Inferior parietal cortex (tissue), 1 donor: ENCODE results near the gene KIF6.

Experiments
- DNase-seq: peaks from one replicate; pipeline ENCODE4 v3.0.0-alpha.2; 2016; ENCODE audit errors: extremely low spot score

KIF6 gene

GRCh38 chr6:39381550-39382140 is 343.6 kb downstream of the KIF6 start:
- DNase-seq: no peak

GRCh38 chr6:39380837-39381549 is 344.2 kb downstream of the KIF6 start:
- DNase-seq: no peak

GRCh38 chr6:39378960-39379425 is 346.2 kb downstream of the KIF6 start:
- DNase-seq: no peak

GRCh38 chr6:39378175-39378959 is 346.8 kb downstream of the KIF6 start:
- no peak for DNase-seq

GRCh38 chr6:39377539-39377950 is 347.7 kb downstream of the KIF6 start:
- peak; percentile 91 for DNase-seq

GRCh38 chr6:39375405-39375804 is 349.8 kb downstream of the KIF6 start:
- DNase-seq: no peak

GRCh38 chr6:39370390-39370789 is 354.8 kb downstream of the KIF6 start:
- DNase-seq: no peak

- DNase-seq: no peak
Observed at GRCh38 chr6:39369987-39370386, 355.2 kb downstream of the KIF6 start.

GRCh38 chr6:39367700-39368099 is 357.5 kb downstream of the KIF6 start:
- DNase-seq: no peak

- peak; percentile 67 for DNase-seq
Observed at GRCh38 chr6:39366931-39367618, 358.1 kb downstream of the KIF6 start.

- no peak for DNase-seq
Observed at GRCh38 chr6:39365281-39366074, 359.7 kb downstream of the KIF6 start.

- no peak for DNase-seq
Observed at GRCh38 chr6:39363280-39363679, 361.9 kb downstream of the KIF6 start.

- peak; percentile 55 for DNase-seq
Observed at GRCh38 chr6:39362487-39362865, 362.7 kb downstream of the KIF6 start.

GRCh38 chr6:39361657-39362486 is 363.3 kb downstream of the KIF6 start:
- peak; percentile 85 for DNase-seq

- DNase-seq: no peak
Observed at GRCh38 chr6:39360378-39360777, 364.8 kb downstream of the KIF6 start.

GRCh38 chr6:39357998-39358686 is 367.1 kb downstream of the KIF6 start:
- no peak for DNase-seq

GRCh38 chr6:39353698-39354315 is 371.4 kb downstream of the KIF6 start:
- no peak for DNase-seq

- no peak for DNase-seq
Observed at GRCh38 chr6:39350723-39351505, 374.3 kb downstream of the KIF6 start.

GRCh38 chr6:39348740-39349139 is 376.5 kb downstream of the KIF6 start:
- DNase-seq: no peak
